Loucy (cell line): ENCODE data around the gene CHKB.

ENCODE experiments used
- EZH2phosphoT487 ChIP-seq: fragments of 200-600 bp; IDR thresholded peaks from 2 replicates; pipeline ENCODE4 v1.6.1; 2018; ENCODE audit warnings: antibody characterized with exemption, mild to moderate bottlenecking, moderate library complexity, borderline replicate concordance
- TF ChIP-seq, protein P1 (sequence below): fragments of 200-600 bp; sonication (generic); conservative IDR thresholded peaks from 2 replicates; pipeline ENCODE4 v1.5.1; 2014; ENCODE audit warnings: mild to moderate bottlenecking, antibody characterized with exemption, low read length

DNA sequence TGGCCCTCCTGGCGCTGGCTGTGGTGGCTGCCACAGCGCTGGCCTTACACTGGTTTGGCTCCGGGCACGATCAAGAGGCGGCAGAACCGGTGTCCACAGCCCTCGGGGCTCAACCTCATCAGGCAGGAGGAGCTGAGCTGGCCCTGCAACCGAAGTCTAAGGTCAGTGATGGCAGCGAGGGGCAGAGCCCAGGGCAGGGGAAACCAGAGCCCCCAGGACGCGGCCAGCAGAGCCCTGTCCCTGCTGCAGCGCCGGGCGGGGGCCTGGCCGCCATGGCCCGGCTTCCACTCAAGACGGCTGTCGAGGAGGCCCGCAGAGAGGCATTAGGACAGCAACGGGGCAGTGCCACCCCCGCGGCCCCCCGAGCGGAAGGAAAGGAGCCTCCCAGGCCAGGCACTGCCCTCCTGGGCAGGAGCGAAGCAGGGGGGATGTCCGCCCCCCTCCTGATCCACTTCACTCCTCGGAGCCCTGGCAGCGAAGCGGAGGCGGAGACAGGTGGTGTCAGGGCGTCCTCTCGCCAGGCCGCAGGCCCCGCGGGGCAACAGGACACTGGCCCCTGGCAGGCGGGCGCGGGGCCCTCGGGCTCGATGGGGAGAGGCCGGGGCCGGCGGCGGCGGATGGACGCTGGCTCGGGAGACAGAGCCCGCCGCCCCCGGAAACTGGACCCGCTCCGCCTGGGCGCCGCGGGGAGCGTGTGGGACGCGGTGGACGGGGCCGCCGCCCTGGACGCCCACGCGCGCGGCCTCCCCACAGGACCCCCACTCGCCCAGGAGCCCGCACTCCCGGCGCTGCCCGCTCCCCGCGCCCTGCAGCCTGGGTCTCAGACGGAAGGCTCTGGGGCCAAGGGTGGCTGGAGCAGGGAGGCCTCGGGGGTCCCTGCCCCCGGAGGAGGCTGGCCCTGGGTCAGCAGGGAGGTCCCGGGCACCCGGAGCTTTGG lies 36.1 kb downstream of the CHKB start:
- TF ChIP-seq, protein P1, sequence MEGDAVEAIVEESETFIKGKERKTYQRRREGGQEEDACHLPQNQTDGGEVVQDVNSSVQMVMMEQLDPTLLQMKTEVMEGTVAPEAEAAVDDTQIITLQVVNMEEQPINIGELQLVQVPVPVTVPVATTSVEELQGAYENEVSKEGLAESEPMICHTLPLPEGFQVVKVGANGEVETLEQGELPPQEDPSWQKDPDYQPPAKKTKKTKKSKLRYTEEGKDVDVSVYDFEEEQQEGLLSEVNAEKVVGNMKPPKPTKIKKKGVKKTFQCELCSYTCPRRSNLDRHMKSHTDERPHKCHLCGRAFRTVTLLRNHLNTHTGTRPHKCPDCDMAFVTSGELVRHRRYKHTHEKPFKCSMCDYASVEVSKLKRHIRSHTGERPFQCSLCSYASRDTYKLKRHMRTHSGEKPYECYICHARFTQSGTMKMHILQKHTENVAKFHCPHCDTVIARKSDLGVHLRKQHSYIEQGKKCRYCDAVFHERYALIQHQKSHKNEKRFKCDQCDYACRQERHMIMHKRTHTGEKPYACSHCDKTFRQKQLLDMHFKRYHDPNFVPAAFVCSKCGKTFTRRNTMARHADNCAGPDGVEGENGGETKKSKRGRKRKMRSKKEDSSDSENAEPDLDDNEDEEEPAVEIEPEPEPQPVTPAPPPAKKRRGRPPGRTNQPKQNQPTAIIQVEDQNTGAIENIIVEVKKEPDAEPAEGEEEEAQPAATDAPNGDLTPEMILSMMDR = no peak
- TF ChIP-seq EZH2phosphoT487 = no peak
